Body of pancreas (tissue), 4 donors: ENCODE results near the gene RASGEF1C.

Experiments
- CTCF ChIP-seq, 7 experiments: fragments of 450-650 bp in 4 of 7; fragments of 200-600 bp in 3 of 7; sonication (generic) in 3 of 7; IDR thresholded peaks; one replicate each; pipeline ENCODE4 v1.5.1; 2016 to 2019; ENCODE audit warnings: antibody characterized with exemption in 7 of 7
- POLR2A ChIP-seq, 3 donors: fragments of 450-650 bp; IDR thresholded peaks; one replicate each; pipeline ENCODE4 v1.6.1; 2016; ENCODE audit warnings: antibody characterized with exemption in 3 of 3, mild to moderate bottlenecking in 2 of 3

DNA sequence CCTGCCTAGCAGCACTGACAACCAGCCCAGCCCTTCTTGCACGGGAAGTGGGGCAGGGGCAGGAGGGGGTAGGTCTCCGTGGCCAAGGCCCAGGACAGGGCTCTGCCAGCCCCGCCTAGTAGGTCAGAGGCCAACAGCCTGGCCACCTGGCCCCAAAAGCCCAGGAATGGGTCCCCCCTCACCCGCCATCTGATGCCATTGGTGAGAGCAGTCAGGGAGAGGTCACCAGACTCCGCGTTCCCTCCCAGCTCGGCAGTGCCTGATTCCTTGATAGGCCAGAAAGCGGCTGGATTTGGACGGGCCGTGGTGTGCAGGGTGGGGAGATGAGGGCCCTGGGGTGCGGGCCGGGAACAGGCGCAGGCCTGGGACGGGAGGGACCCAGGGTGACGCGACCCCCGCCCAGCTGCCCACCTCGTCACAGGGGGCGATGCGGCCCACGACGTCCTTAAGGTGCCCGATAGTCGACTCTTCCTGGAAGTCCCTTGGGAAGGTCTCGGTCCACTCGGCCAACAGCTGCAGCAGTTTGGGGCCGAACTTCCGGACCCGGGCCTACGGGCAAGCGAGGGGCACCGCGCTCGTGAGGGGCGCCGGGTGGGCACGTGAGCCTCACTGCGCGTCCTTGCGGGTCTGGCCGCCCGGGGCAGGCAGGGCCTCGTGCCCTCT, 72.9 kb downstream of the RASGEF1C start:
- TF ChIP-seq CTCF (IDR thresholded peaks at IDR 0.05) (no peak), POLR2A (IDR thresholded peaks at IDR 0.05) (no peak)
